BJ (cell line): Measurements from ENCODE around the gene NDUFB8. TPM values are rescaled to one million over a fixed set of nuclear protein-coding genes. Genes with fewer than 3 reads are reported as not detected.

Experiments used
- CTCF ChIA-PET: fragments of 350-600 bp; formaldehyde crosslinking; extraction: SDS; loops from one replicate; lab custom pipeline; 2021; ENCODE audit warnings: antibody characterized with exemption, inconsistent platforms; lab: Yijun Ruan, JAX
- POLR2A ChIA-PET: fragments of 300-600 bp; sonication (Branson Sonifier 250); formaldehyde crosslinking; extraction: SDS; loops from one replicate; lab custom pipeline; 2021; ENCODE audit warnings: antibody characterized with exemption; lab: Charles Lee
- DNase-seq: peaks from one replicate; pipeline ENCODE4 v3.0.0-alpha.2; 2011; ENCODE audit warnings: low read depth
- H3K27me3 ChIP-seq: 2 replicates; pipeline ENCODE4 v1.6.0; 2011; ENCODE audit warnings: low read length; ENCODE audit not compliant: control insufficient read depth, insufficient read depth
- H3K36me3 ChIP-seq: 2 replicates; pipeline ENCODE4 v1.5.1; 2011; ENCODE audit warnings: low read length; ENCODE audit not compliant: control insufficient read depth, insufficient read depth
- H3K4me3 ChIP-seq: 2 replicates; pipeline ENCODE4 v1.5.1; 2011; ENCODE audit warnings: low read depth, mild to moderate bottlenecking, control low read depth, low read length
- polyA plus RNA-seq: library from polyadenylated mRNA; depleted of rRNA; stranded (reverse); fragments of >200 nt; gene quantifications from 2 replicates; pipeline ENCODE4 v1.2.3, GENCODE V29; 2011
- TF ChIP-seq, protein P1 (sequence below): IDR thresholded peaks from 2 replicates; pipeline ENCODE4 v1.5.1; 2011; ENCODE audit warnings: low read depth, mild to moderate bottlenecking, control low read depth, inconsistent platforms, low read length, moderate library complexity; ENCODE audit not compliant: insufficient read depth

Gene NDUFB8
- polyA plus RNA-seq, 1 experiment = 197 TPM

DNA sequence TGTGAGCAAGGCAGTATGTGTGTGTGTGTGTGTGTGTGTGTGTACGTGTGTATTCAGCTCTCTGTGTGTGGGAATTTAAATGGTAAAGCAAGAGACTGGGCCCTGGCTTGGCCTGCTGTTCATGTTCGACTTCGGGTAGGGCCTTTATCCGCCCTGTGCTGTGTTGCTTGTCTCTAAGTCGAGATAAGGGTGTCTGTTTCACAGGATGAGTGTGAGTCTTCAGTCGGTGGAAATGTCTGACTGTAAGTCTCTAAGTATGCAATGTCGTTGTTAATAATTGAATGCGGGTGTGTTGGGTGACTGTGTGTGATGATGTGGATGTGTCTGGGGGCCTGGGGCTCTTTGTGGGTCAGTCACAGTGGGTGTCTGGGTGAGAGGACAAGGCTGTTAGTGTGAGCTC lies 40.8 kb upstream of the NDUFB8 start:
- POLR2A ChIA-PET = no interaction called here
- no peaks in the 10 kb centered on the region for H3K36me3 ChIP-seq
- DNase-seq = no peak
- no peak overlapping the region for H3K4me3 ChIP-seq
- TF ChIP-seq, protein P1, sequence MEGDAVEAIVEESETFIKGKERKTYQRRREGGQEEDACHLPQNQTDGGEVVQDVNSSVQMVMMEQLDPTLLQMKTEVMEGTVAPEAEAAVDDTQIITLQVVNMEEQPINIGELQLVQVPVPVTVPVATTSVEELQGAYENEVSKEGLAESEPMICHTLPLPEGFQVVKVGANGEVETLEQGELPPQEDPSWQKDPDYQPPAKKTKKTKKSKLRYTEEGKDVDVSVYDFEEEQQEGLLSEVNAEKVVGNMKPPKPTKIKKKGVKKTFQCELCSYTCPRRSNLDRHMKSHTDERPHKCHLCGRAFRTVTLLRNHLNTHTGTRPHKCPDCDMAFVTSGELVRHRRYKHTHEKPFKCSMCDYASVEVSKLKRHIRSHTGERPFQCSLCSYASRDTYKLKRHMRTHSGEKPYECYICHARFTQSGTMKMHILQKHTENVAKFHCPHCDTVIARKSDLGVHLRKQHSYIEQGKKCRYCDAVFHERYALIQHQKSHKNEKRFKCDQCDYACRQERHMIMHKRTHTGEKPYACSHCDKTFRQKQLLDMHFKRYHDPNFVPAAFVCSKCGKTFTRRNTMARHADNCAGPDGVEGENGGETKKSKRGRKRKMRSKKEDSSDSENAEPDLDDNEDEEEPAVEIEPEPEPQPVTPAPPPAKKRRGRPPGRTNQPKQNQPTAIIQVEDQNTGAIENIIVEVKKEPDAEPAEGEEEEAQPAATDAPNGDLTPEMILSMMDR = no peak
- CTCF ChIA-PET = interaction anchor here (1.0 to 1.3 kb wide), 2 partner anchors 35 to 308 kb away, joined by 3 read pairs; partner anchors contain the start of gene HIF1AN
- peaks cover 29% of the 10 kb centered on the region for H3K27me3 ChIP-seq

DNA sequence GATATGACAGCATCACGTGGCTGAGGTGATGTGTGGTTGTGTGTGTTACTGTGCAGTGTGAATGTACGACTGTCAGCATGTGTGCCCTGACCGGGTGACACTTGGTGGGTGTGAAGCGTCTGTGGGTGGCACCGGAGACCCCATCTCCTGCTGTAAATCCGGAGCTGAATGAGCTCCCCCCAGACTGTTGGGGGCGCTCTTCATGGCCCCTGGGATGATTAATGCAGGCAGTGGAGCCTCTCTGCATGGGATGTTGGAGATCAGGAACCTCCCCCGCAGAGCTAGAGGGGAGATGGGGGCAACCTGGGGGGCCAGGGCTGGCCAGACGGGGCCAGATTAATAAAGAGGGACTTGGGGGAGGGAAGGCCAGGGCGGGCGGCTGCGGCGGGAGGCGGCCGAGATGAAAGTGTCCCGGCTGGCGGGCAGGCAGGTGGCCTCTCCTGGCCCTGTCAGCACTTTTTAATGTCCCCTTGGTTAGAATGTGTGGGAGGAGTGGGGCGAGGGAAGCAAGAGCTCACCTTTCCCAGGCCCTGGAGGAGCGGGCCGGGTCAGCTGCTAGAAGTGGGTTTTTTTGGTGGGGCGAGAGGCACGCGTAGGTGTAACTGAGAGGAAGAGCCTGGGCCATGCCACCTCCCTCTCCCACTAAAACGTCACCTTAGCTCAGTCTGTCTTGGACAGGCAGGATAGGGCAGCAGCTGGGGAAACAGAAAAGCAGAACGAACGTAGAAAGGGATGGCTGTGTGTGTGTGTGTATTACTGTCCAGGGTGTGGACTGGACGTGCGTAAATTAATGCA lies 40.2 kb upstream of the NDUFB8 start:
- no peaks in the 10 kb centered on the region for H3K36me3 ChIP-seq
- POLR2A ChIA-PET = no interaction called here
- no peak overlapping the region for H3K4me3 ChIP-seq
- CTCF ChIA-PET = interaction anchor here (0.8 to 1.3 kb wide), 3 partner anchors 8 to 309 kb away, joined by 3 read pairs; partner anchors contain the start of gene HIF1AN
- TF ChIP-seq, protein P1 = no peak
- no peak for DNase-seq
- H3K27me3 ChIP-seq = peaks cover 29% of the 10 kb centered on the region

DNA sequence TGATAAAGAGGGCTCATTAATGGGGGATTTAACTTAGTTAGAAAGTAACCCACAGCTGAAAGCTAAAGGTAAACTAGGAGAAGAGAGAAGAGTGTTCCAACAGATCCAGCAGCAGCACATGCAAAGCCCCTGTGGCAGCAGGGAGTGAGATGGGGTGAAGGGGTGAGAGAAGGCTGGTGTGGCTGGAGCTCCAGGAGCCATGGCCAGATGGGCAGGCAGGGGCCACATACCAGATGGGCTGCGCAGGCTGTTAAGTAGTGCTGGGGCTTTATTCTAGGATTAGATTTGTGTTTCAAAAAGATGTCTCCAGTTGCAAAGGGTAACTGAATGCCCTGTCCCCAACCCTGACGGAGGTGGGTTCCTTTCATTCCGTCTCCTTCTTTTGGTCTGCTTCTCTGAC lies 39.2 kb upstream of the NDUFB8 start:
- DNase-seq = no peak
- TF ChIP-seq, protein P1 = no peak
- Histone ChIP-seq H3K36me3 (no peaks in the 10 kb centered on the region), H3K27me3 (peaks cover 26% of the 10 kb centered on the region), H3K4me3 (no peak overlapping the region)
- POLR2A ChIA-PET = no interaction called here
- CTCF ChIA-PET = interaction anchor here (0.8 to 1.7 kb wide), 3 partner anchors 9 to 175 kb away, joined by 3 to 4 read pairs (median 3); partner anchors contain the start of gene HIF1AN

DNA sequence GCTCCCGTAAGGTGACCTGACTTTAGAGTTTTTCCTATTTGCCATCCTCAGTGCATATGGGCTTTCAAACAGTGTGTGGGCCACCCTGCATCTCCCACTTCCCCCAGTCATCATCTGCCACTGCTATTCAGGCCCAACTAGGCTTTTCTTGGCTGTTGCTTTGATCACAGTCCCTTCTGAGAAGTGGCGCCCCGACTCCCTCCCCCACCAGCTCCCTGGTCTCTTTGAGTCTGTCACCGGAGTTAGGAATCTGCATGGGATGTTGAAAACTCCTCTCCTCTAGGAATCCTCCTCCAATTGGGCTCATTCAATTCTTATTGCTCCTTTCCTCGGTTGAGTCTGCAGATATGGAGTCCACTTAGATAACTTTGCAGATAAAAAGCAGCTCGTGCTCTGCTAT lies 38.2 kb upstream of the NDUFB8 start:
- no peak for DNase-seq
- TF ChIP-seq, protein P1 = no peak
- Histone ChIP-seq H3K36me3 (no peaks in the 10 kb centered on the region), H3K4me3 (no peak overlapping the region), H3K27me3 (peaks cover 24% of the 10 kb centered on the region)
- ChIA-PET CTCF (interaction anchor here (0.6 to 1.7 kb wide), 3 partner anchors 32 to 523 kb away, joined by 3 to 4 read pairs (median 3); partner anchors contain the start of gene HIF1AN), POLR2A (no interaction called here)

DNA sequence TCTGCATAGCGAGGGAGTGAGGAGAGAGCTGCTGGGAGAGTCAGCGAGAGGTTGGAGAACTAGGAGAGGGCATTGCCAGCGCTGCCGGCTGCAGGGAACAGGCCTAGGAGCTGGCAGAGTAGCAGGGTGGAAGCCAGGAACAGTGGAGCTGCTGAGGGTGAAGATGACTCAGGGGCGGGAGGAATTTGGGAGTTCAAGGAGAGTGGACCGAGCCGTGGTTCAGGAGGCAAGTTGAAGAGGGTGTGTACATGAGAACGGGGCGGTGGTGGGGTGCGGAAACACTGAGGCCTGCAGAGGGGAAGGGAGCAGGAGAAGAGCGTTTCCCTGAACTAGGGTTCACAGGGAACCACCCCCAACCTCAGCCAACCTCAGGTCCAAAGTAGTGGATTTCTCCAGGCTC lies 37.6 kb upstream of the NDUFB8 start:
- CTCF ChIA-PET = no interaction called here
- Histone ChIP-seq H3K27me3 (peaks cover 24% of the 10 kb centered on the region), H3K4me3 (no peak overlapping the region), H3K36me3 (no peaks in the 10 kb centered on the region)
- no peak for DNase-seq
- TF ChIP-seq, protein P1 = no peak
- POLR2A ChIA-PET = no interaction called here
